ENCODE results near the gene CUL4A. TPM values are rescaled to one million over a fixed set of nuclear protein-coding genes. Genes with fewer than 3 reads are reported as not detected.
"Not testable (repeated sequence)": the region's sequence is repeated elsewhere in the genome, so short reads cannot be mapped to it uniquely, and the experiment has no call there.

Gene CUL4A
- total RNA-seq, 2 donors from 2014 or later: 51.4 to 86.2 TPM

DNA sequence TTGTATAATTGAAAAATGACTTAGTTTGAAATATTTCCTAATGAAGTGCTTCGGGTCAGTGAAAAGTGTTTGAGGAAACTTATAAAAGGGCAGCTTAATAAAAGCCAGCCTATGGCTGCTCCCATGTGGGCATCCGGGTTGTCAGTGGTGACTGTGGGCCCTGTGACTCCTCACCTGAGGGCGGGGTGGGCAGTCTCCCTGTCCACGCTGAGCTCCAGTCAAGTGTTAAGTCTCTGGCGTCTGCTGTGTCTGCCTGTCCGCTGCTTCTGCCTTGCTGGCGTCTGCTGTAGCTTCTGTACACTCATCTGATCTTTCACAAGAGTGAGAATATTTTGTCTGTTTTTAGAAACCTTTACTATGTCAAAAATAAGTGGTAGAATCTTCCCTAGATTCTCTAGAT, 94.7 kb downstream of the CUL4A start:
- no peak for DNase-seq (ENCODE audit: low spot score)
- peak overlapping the region in 1 of 2 donors; percentile 5 for H3K27ac Mint-ChIP-seq
- peaks cover 29 to 32% of the 10 kb centered on the region in 2 donors for H3K4me1 Mint-ChIP-seq (ENCODE audit: low read depth in 2 of 2)
- ATAC-seq: no peak
- no peaks in the 10 kb centered on the region for H3K27me3 Mint-ChIP-seq
- no peak overlapping the region for H3K4me3 Mint-ChIP-seq
- H3K36me3 Mint-ChIP-seq: no peaks in the 10 kb centered on the region
- no peaks in the 10 kb centered on the region for H3K9me3 Mint-ChIP-seq

DNA sequence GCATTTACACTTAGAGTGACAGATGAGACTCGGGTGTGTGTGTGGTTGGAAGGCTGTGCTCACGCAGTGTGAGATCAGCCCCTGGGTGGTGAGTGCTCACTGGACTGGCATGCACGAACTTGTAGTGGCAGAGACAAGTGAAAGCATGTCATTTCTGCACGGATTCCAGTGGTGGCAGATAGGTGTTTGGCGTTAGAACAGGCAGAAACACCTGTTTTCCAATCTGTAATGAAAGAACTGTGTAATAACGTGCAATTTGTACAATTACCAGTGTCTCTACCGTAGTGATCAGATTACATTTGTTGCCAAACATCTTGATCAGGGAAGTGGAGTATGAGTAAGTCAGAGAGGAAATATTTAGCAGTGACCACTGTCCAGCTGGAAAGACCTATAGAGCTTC, 95.8 kb downstream of the CUL4A start:
- ATAC-seq (no peak), DNase-seq (ENCODE audit: low spot score) (no peak)
- H3K4me3 Mint-ChIP-seq: no peak overlapping the region
- H3K36me3 Mint-ChIP-seq: no peaks in the 10 kb centered on the region
- H3K9me3 Mint-ChIP-seq: no peaks in the 10 kb centered on the region
- peaks cover 29% of the 10 kb centered on the region in 2 donors for H3K4me1 Mint-ChIP-seq (ENCODE audit: low read depth in 2 of 2)
- peak overlapping the region in 1 of 2 donors; percentile 23 for H3K27ac Mint-ChIP-seq
- no peaks in the 10 kb centered on the region for H3K27me3 Mint-ChIP-seq

DNA sequence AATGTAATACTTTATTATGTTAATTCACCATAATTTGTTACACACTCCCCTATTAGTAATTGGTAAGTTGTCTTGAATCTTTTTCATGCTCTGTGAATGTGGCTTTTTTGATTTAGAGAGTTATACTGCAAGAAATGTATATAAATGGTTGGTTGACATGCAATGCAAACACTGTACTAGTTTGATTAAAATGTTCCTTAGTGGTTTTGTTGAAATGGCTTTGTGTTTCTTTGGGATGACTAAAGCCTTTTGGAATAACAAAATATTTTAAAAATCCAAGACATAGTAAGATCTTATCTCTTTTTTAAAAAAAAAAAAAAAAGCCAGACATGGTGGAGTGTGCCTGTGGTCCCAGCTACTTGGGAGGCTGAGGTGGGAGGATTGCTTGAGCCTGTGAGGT, 98.1 kb downstream of the CUL4A start:
- Mint-ChIP-seq H3K27ac (no peak overlapping the region), H3K4me1 (ENCODE audit: low read depth in 2 of 2) (peaks cover 23 to 27% of the 10 kb centered on the region in 2 donors), H3K9me3 (no peaks in the 10 kb centered on the region), H3K4me3 (no peak overlapping the region), H3K36me3 (peaks cover 6% of the 10 kb centered on the region), H3K27me3 (no peaks in the 10 kb centered on the region)
- ATAC-seq (no peak), DNase-seq (ENCODE audit: low spot score) (no peak)

DNA sequence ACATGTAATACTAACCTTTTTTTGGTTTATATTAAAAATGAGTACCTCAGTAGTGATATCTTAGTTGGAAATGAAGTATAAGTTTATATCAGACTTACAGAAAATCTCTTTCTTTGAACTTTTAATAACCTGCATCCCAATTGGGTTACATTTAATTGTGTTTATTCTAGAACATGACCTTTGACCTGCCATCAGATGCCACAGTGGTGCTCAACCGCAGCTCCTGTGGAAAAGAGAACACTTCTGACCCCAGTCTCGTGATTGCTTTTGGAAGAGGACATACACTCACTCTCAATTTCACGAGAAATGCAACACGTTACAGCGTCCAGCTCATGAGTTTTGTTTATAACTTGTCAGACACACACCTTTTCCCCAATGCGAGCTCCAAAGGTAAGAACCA, 100.1 kb downstream of the CUL4A start:
- peaks cover 11 to 19% of the 10 kb centered on the region in 2 donors for H3K4me1 Mint-ChIP-seq (ENCODE audit: low read depth in 2 of 2)
- no peak for DNase-seq (ENCODE audit: low spot score)
- no peak overlapping the region for H3K27ac Mint-ChIP-seq
- H3K4me3 Mint-ChIP-seq: no peak overlapping the region
- no peaks in the 10 kb centered on the region for H3K27me3 Mint-ChIP-seq
- peaks cover 6% of the 10 kb centered on the region for H3K36me3 Mint-ChIP-seq
- no peak for ATAC-seq
- no peaks in the 10 kb centered on the region for H3K9me3 Mint-ChIP-seq

DNA sequence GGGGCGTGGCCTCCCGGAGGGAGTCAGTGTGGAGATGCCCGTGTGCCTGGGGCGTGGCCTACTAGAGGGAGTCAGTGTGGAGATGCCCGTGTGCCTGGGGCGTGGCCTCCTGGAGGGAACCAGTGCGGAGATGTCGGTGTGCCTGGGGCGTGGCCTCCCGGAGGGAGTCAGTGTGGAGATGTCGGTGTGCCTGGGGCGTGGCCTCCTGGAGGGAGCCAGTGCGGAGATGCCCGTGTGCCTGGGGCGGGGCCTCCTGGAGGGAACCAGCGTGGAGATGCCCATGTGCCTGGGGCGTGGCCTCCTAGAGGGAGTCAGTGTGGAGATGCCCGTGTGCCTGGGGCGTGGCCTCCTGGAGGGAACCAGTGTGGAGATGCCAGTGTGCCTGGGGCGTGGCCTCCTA, 104.7 kb downstream of the CUL4A start:
- H3K9me3 Mint-ChIP-seq; H3K27ac Mint-ChIP-seq; H3K36me3 Mint-ChIP-seq; H3K27me3 Mint-ChIP-seq; ATAC-seq; H3K4me3 Mint-ChIP-seq; DNase-seq (ENCODE audit: low spot score): not testable (repeated sequence)
- H3K4me1 Mint-ChIP-seq (ENCODE audit: low read depth in 2 of 2): peaks cover 0 to 16% of the 10 kb centered on the region in 2 donors

DNA sequence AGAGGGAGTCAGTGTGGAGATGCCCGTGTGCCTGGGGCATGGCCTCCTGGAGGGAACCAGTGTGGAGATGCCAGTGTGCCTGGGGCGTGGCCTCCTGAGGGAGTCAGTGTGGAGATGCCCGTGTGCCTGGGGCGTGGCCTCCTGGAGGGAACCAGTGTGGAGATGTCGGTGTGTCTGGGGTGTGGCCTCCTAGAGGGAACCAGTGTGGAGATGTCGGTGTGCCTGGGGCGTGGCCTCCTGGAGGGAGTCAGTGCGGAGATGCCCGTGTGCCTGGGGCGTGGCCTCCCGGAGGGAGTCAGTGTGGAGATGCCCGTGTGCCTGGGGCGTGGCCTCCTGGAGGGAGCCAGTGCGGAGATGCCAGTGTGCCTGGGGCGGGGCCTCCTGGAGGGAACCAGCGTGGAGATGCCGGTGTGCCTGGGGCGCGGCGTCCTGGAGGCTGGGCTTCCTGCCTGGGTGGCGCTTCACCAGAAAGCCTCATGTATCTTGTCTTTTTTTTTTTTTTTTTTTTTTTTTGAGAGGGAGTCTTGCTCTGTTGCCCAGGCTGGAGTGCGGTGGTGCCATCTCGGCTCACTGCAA, 105.6 kb downstream of the CUL4A start:
- not testable (repeated sequence) for ATAC-seq; DNase-seq (ENCODE audit: low spot score); H3K27ac Mint-ChIP-seq; H3K27me3 Mint-ChIP-seq; H3K9me3 Mint-ChIP-seq; H3K4me3 Mint-ChIP-seq; H3K36me3 Mint-ChIP-seq
- H3K4me1 Mint-ChIP-seq (ENCODE audit: low read depth in 2 of 2): peaks cover 0 to 16% of the 10 kb centered on the region in 2 donors

DNA sequence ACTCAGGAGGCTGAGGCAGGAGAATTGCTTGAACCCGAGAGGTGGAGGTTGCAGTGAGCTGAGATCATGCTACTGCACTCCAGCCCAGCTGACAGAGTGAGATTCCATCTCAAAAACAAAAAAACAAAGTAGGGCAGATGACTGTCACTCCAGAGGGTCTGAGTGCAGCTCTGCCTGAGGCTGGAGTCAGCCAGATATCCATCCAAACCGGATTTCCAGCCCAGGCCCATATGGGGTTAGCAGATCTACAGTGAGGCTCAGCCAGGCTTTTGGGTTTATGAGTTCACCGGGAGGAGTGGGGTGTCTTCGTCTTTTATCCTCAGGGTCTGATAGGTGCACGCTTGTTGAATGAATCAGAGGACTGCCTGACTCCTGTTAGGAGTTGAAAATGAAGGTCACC, 106.6 kb downstream of the CUL4A start:
- Mint-ChIP-seq H3K27me3 (no peaks in the 10 kb centered on the region), H3K27ac (no peak overlapping the region), H3K9me3 (no peaks in the 10 kb centered on the region), H3K4me1 (ENCODE audit: low read depth in 2 of 2) (peaks cover 0 to 14% of the 10 kb centered on the region in 2 donors), H3K4me3 (no peak overlapping the region), H3K36me3 (peaks cover 4% of the 10 kb centered on the region)
- DNase-seq (ENCODE audit: low spot score) (no peak), ATAC-seq (no peak)

Other genes with a start within 250 kb of the CUL4A start
- under 1 TPM; 0.56 to 0.74 TPM for gene MCF2L, start 240.4 kb upstream of the CUL4A start, total RNA-seq
- not detected for gene F7, start 103.8 kb upstream of the CUL4A start, total RNA-seq
- gene F10, start 86.8 kb upstream of the CUL4A start, total RNA-seq: not detected
- gene PROZ, start 51.0 kb upstream of the CUL4A start, total RNA-seq: not detected
- 10 to 100 TPM; 29.4 to 68.3 TPM for gene PCID2, start 944 bp upstream of the CUL4A start, total RNA-seq
- gene LAMP1, start 87.6 kb downstream of the CUL4A start, total RNA-seq: 100 to 1,000 TPM; 104 to 108 TPM
- gene GRTP1, start 154.5 kb downstream of the CUL4A start, total RNA-seq: not detected
- gene ADPRHL1, start 243.9 kb downstream of the CUL4A start, total RNA-seq: 1 to 10 TPM; 1.8 to 1.9 TPM